IPS-11a (cell line): ENCODE data around the gene AKAP6.

ENCODE experiments used
- H3K4me3 ChIP-seq: one replicate; pipeline ENCODE4 v1.5.1; 2013; ENCODE audit warnings: low read depth, low read length, control low read depth

AKAP6 gene

DNA sequence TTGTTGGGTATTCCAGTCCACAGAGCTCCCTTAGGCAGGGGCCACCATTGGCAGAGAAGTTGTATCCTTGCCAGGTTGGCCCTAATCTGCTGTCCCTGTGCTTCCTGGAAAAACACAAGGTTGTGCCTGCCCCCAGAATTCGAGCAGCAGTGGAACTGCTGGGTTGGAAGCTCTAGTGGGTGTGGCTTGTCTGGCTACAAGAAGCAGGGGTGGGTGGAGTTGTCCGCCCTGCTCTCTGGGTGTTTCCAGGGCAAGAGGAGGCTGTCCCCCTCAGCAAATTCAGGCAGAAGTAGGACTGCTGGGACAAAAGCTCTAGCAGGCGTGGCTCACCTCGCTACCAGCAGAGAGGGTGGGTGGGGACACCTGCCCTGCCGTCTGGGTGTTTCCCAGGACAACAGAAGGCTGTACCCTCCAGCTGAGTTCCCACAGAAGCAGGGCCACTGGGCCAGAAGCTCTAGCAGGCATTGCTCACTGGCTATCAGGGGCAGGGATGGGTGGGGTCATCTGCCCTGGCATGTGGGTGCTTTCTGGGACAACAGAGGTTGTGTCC, 536.8 kb downstream of the AKAP6 start:
- no peak overlapping the region for H3K4me3 ChIP-seq

- H3K4me3 ChIP-seq = no peak overlapping the region
These were observed 554.1 kb downstream of the AKAP6 start for GRCh38 chr14:32883188-32883587.
